IPS-15b (cell line): ENCODE data around the gene ABCA7.

Experiments
- H3K27me3 ChIP-seq: one replicate; pipeline ENCODE4 v1.6.1; 2013; ENCODE audit warnings: low read length; ENCODE audit not compliant: control insufficient read depth, insufficient read depth
- H3K36me3 ChIP-seq: one replicate; pipeline ENCODE4 v1.6.1; 2013; ENCODE audit warnings: low read length; ENCODE audit not compliant: control insufficient read depth, insufficient read depth
- H3K4me1 ChIP-seq: one replicate; pipeline ENCODE4 v1.6.1; 2013; ENCODE audit warnings: mild to moderate bottlenecking, low read length; ENCODE audit not compliant: control insufficient read depth, insufficient read depth
- H3K4me3 ChIP-seq: one replicate; pipeline ENCODE4 v1.5.1; 2013; ENCODE audit warnings: low read depth, low read length
- H3K9ac ChIP-seq: one replicate; pipeline ENCODE4 v1.6.1; 2013; ENCODE audit warnings: low read depth, mild to moderate bottlenecking, low read length
- H3K9me3 ChIP-seq: one replicate; pipeline ENCODE4 v1.6.1; 2013; ENCODE audit warnings: mild to moderate bottlenecking, low read length; ENCODE audit not compliant: control insufficient read depth, insufficient read depth

The ABCA7 gene

DNA sequence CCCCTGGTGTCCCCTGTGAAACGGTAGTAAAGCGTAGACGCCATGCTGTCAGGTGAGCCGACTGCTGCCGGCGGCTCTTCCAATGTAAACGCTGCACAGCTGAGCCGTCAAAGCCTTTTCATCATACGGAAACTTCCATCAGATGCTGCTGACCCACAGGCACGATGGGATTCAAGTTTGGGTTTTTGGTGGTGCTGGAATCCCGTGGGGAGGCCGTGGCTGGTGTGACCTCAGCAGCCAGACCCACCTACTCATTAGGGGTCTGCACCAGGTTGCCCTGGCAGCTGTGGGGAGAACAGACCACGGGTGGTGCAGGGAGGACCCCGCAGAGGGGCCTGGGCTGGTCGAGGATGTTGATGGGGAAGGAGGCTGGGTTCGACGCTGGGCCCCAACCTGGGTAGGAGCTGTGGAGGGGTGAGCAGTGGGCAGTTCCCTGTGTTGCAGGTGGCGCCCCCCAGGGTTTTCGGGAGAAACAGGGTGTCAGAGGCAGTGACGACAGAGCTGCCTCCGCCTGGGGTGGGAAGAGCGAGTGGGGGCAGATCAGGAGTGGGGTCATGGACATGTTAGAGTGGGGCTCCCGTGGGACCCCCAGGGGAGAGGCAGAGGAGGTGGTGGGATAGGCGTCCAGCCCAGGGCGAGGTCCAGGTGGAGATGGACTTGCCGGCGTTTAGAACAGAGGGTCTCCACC is 33.1 kb upstream of the ABCA7 start:
- H3K4me1 ChIP-seq = no peaks in the 10 kb centered on the region
- peaks cover 19% of the 10 kb centered on the region for H3K36me3 ChIP-seq
- H3K27me3 ChIP-seq = no peaks in the 10 kb centered on the region
- no peak overlapping the region for H3K9ac ChIP-seq
- no peak overlapping the region for H3K4me3 ChIP-seq
- H3K9me3 ChIP-seq = no peaks in the 10 kb centered on the region

DNA sequence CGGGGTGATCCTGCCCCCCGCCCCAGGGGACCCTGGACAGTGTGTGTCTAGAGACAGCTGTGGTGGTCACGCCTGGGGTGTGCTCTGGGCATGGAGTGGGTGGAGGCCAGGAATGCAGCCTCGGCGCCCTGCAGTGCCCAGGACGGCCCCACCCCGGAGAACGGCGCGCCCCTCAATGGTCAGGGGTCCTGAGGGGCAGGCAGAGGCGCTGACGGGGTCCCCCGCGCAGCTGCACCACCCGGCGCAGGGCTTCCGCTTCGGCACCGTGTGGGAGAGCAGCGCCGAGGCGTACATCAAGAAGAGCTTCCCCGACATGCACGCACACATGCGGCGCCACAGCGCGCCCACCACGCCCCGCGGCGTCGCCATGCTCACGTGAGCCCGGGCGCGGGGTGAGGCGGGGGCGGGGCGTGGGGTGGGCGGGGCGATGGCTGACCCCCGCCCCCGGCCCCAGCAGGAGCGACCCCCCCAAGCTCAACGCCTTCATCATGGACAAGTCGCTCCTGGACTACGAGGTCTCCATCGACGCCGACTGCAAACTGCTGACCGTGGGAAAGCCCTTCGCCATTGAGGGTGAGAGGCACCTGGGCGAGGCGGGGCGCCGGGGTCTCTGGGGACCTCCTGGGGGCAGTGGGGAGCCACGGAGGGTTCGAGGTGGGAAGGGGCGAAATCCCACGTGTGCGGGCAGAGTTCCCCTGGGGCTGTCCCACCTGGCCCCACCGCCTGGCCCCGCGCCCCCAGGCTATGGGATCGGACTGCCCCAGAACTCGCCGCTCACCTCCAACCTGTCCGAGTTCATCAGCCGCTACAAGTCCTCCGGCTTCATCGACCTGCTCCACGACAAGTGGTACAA is 32.3 kb upstream of the ABCA7 start:
- Histone ChIP-seq H3K9me3 (no peaks in the 10 kb centered on the region), H3K36me3 (peaks cover 27% of the 10 kb centered on the region), H3K4me3 (no peak overlapping the region), H3K27me3 (no peaks in the 10 kb centered on the region), H3K4me1 (no peaks in the 10 kb centered on the region), H3K9ac (no peak overlapping the region)

DNA sequence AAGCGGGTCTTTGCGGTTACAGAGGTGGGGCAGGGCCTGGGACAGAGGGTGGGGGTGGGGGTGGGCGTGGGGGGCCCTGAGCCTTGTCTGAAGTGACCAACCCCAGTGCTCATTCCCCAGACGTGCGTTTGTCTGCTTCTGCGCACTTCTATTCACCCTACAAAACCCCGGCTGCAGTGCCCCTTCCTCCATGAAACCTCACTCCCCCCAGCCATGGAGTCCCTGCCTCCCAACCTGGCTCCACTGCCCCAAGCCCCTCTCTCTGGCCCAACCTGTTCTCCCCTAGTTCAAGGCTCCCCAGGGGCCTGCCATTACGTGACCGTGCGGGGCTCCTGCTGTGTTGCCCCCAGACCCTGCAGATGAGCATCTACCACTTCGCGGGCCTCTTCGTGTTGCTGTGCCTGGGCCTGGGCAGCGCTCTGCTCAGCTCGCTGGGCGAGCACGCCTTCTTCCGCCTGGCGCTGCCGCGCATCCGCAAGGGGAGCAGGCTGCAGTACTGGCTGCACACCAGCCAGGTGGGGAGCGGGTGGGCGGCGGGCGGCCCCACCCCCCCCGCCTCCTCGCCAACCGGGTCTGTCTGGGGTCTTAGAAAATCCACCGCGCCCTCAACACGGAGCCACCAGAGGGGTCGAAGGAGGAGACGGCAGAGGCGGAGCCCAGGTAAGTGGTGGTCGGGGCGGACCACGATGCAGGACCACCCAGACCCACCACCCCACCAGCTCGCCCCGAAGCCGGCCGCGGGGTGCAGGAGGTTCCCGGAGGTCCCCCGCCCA is 31.5 kb upstream of the ABCA7 start:
- no peak overlapping the region for H3K9ac ChIP-seq
- no peak overlapping the region for H3K4me3 ChIP-seq
- no peaks in the 10 kb centered on the region for H3K27me3 ChIP-seq
- H3K9me3 ChIP-seq = no peaks in the 10 kb centered on the region
- no peaks in the 10 kb centered on the region for H3K4me1 ChIP-seq
- H3K36me3 ChIP-seq = peaks cover 32% of the 10 kb centered on the region

DNA sequence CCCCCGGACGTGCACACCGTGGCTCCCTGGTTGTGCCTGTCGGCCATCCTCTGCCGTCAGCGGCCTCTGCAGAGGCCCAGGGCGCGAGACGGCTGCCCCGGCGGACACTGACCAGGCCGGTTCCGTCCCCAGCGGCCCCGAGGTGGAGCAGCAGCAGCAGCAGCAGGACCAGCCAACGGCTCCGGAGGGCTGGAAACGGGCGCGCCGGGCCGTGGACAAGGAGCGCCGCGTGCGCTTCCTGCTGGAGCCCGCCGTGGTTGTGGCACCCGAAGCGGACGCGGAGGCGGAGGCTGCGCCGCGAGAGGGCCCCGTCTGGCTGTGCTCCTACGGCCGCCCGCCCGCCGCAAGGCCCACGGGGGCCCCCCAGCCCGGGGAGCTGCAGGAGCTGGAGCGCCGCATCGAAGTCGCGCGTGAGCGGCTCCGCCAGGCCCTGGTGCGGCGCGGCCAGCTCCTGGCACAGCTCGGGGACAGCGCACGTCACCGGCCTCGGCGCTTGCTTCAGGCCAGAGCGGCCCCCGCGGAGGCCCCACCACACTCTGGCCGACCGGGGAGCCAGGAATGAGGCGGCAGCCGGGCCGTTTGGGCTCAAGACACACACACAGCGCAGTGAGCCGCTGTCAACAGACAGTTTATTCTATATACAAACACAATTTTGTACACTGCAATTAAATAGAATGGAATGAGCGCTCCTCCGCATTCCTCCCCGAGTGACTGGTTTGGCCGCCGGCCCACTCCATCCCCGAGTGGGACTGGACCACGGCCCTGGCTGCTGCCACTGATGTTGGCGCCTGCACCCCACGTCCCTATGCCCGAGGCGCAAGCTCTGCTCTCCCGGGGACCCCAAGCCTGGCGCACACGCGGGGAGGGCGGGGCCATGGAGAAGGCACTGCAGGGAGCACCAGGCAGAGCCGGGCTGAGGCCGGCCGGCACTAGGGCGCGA is 30.6 kb upstream of the ABCA7 start:
- Histone ChIP-seq H3K27me3 (no peaks in the 10 kb centered on the region), H3K9ac (no peak overlapping the region), H3K4me3 (no peak overlapping the region), H3K4me1 (no peaks in the 10 kb centered on the region), H3K36me3 (peaks cover 41% of the 10 kb centered on the region), H3K9me3 (no peaks in the 10 kb centered on the region)

DNA sequence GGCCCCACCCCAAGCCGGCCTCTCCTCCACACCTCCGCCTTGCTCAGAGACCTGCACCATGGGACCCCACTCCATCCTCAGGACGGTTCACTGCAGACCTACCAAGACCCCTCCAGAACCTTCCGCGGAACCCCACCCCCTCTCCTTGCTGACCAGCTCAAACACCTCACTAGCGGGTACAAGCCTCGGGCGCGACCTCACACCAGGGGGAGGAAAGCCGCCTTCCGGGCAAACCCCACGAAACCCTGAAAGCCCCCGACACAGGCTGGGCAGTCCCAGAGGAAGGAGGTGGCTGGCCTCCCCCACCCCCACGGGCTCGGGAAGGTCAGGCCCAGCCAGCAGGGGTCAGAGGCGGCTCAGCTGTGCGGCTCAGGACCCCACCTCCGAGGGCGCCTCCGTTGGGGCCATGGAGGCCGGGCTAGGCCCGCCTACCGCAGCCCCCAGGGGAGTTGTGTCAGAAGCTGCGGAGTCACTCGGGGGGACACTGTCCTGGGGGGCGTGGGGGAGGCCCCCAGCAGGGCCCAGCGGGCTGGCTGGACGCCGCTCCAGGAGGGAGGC is 29.8 kb upstream of the ABCA7 start:
- Histone ChIP-seq H3K27me3 (no peaks in the 10 kb centered on the region), H3K36me3 (peaks cover 42% of the 10 kb centered on the region), H3K9me3 (no peaks in the 10 kb centered on the region), H3K4me3 (no peak overlapping the region), H3K4me1 (no peaks in the 10 kb centered on the region), H3K9ac (no peak overlapping the region)

DNA sequence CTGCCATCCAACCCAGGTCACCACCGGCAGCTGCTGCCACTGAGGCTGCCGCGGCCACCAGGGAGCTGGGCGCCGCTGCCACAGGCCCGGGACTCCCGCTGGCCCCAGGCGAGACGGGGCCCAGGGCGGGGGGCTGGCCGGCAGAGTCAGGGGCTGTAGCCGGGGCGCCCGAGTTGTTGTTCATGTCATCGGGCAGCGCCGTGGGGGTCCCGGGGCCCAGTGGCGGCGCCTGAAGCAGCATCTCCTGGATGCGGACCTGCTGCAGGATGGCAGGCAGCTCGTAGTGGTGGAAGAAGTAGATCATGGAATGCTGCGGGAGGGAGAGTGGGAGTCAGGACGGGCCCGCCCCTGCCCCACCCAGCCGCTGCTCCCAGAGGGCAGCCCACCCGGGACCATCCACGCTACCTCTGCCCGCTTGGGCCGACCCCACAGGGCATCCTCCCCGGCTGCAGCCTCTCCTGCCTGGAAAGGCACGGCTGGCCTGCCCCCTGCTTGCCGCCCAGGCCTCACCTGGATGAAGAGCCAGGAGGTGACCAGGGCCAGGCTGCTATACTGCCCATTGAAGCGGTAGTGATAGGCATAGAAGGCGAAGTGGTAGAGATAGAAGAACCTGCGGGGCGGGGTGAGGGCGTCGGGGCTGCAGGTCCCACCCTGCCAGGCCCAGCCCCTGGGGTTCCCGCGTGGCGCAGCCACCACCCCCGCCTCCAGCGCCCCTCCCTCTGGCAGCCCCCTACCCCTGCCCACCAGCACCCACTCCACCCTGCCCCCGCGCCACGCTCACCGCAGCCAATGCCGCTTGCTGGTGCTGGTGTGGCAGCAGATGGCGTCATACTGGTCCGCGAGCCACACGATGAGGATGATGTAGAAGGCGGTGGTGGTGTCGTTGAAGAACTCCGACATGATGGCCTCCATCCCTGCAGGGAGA is 29.1 kb upstream of the ABCA7 start:
- Histone ChIP-seq H3K27me3 (no peaks in the 10 kb centered on the region), H3K9ac (no peak overlapping the region), H3K9me3 (no peaks in the 10 kb centered on the region), H3K36me3 (peaks cover 43% of the 10 kb centered on the region), H3K4me3 (no peak overlapping the region), H3K4me1 (no peaks in the 10 kb centered on the region)

DNA sequence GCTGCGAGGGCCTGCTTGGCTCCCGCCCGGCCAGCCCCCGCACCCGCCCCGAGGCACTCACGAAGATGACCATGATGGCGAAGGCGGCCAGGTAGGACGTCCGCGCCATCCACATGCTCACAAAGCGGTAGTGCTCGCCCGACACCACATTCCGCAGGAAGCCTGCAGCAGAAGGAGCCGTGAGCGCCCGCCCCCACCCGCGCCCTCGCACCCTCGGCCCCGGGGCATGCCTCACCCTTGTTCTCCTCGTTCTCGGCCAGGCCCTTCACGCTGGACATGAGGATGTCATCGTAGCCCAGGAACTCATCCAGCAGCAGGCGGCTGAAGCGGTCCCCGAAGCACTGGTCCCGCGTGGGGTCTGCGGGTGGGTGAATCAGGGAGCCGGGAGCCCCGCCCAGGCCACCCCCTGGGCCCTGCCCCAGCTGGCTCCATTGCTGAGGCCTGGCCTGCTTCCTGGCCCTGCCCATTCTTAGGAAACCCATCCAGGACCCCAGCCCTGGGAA is 28.0 kb upstream of the ABCA7 start:
- no peaks in the 10 kb centered on the region for H3K9me3 ChIP-seq
- H3K4me1 ChIP-seq = peaks cover 4% of the 10 kb centered on the region
- no peak overlapping the region for H3K9ac ChIP-seq
- peaks cover 38% of the 10 kb centered on the region for H3K36me3 ChIP-seq
- no peak overlapping the region for H3K4me3 ChIP-seq
- no peaks in the 10 kb centered on the region for H3K27me3 ChIP-seq

DNA sequence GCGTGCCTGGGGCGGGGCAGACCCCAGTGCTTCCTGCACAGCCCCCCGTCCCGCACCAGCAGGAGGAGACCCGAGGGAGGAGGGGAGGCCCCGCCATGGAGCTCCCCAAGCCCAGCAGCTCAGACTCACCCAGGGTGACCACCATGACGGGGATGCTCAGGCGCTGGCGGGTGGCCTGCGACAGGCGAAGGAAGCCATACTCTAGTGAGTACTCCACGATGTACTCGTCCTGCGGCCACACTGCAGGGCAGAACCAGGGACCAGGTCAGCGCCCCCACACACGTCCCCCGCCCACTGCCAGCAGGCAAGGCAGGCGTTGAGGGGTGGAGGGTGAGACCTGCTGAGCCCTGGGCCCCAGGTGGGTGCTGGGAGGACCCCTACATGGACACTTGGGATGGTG is 27.6 kb upstream of the ABCA7 start:
- H3K9me3 ChIP-seq = no peaks in the 10 kb centered on the region
- H3K36me3 ChIP-seq = peaks cover 38% of the 10 kb centered on the region

DNA sequence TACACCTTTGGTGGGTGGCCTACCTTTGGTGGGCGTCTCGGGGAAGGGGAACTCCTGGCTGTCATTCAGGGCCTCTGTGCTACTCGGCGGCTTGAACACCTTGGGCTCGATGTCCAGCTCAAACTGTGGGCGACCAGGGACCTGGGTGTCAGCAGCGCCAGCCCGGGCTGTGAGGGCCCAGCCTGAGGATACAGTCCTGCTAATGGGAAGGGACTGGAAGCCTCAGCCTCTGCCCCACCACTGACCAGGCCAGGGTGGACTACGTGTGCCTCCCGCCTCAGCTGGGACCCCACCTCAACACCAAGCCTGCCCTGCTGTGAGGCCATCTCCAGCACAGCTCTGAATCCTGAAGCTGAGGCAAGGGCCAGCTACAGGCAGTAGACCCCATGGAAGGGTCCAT is 26.7 kb upstream of the ABCA7 start:
- Histone ChIP-seq H3K4me1 (peaks cover 5% of the 10 kb centered on the region), H3K9ac (no peak overlapping the region), H3K9me3 (no peaks in the 10 kb centered on the region), H3K4me3 (no peak overlapping the region), H3K27me3 (no peaks in the 10 kb centered on the region), H3K36me3 (peaks cover 43% of the 10 kb centered on the region)

More for the DNA sequence above, 27.6 kb upstream of the ABCA7 start:
- Histone ChIP-seq H3K4me1 (peaks cover 5% of the 10 kb centered on the region), H3K9ac (no peak overlapping the region), H3K27me3 (no peaks in the 10 kb centered on the region), H3K4me3 (no peak overlapping the region)
